K562 (cell line): ENCODE data around the gene LHX3. TPM values are rescaled to one million over a fixed set of nuclear protein-coding genes. Genes with fewer than 3 reads are reported as not detected.

Experiments
- ATAC-seq: fragments of 200-7000 bp; cut with Tn5 transposase; 3 replicates; pipeline ENCODE4 v1.9.1; 2020; ENCODE audit warnings: moderate library complexity
- BruUV-seq: library from RNA; stranded (reverse); fragments of 400-500 nt; replicated peaks from 2 replicates; lab custom pipeline; 2021; lab: Mats Ljungman, UMichigan
- CTCF ChIA-PET: fragments of 300-600 bp; formaldehyde crosslinking; extraction: SDS; loops from one replicate; lab custom pipeline; 2021; ENCODE audit warnings: low intra/inter-chr PET ratio; lab: Yijun Ruan, JAX
- POLR2A ChIA-PET: fragments of 300-600, 350-650 bp; sonication (Branson Sonifier 250); formaldehyde crosslinking; extraction: SDS; loops from one replicate; lab custom pipeline; 2021; ENCODE audit warnings: antibody characterized with exemption, inconsistent platforms; lab: Yijun Ruan, JAX
- DNase-seq, 4 experiments: peaks; one replicate each; pipeline versions ENCODE4 v3.0.0 to v3.0.0-alpha.2; 2011 to 2018; ENCODE audit warnings: low spot score in 3 of 4, mixed read lengths in 3 of 4; ENCODE audit errors: extremely low read depth in 1 of 4
- FAIRE-seq: peaks from 2 replicates; lab custom pipeline; 2011; peaks lifted over from hg19 to GRCh38; lab: Jason Lieb, UNC
- H2AFZ ChIP-seq: 2 replicates; pipeline ENCODE4 v1.6.0; 2011; ENCODE audit warnings: low read depth, low read length, control low read depth, inconsistent platforms
- H3K27ac ChIP-seq: fragments of 200-600 bp; 3 replicates; pipeline ENCODE4 v1.8.0; 2011; ENCODE audit warnings: low read depth, mild to moderate bottlenecking, control low read depth, inconsistent platforms, low read length, moderate library complexity, mixed read lengths; ENCODE audit errors: extremely low read depth
- H3K27me3 ChIP-seq, 2 experiments: fragments of 300-600 bp in 1 of 2; 2 replicates in 1 of 2; 3 replicates in 1 of 2; pipeline versions ENCODE4 v1.6.0 to v1.8.0; 2011; ENCODE audit warnings: inconsistent platforms in 2 of 2, low read length in 2 of 2, mild to moderate bottlenecking in 1 of 2, mixed read lengths in 1 of 2, moderate library complexity in 1 of 2; ENCODE audit not compliant: control insufficient read depth in 2 of 2, insufficient read depth in 2 of 2
- H3K36me3 ChIP-seq: fragments of 300-600 bp; 3 replicates; pipeline ENCODE4 v1.8.0; 2011; ENCODE audit warnings: mild to moderate bottlenecking, low read length, inconsistent platforms; ENCODE audit not compliant: control insufficient read depth, insufficient read depth
- H3K4me1 ChIP-seq, 2 experiments: fragments of 200-600 bp in 1 of 2; replicated peaks in 1 of 2; 2 replicates in 1 of 2; 3 replicates in 1 of 2; pipeline versions ENCODE4 v1.5.1 to v1.8.0; 2011; ENCODE audit warnings: inconsistent platforms in 2 of 2, low read length in 2 of 2, mild to moderate bottlenecking in 1 of 2, mixed read lengths in 1 of 2, moderate library complexity in 1 of 2; ENCODE audit not compliant: control insufficient read depth in 2 of 2, insufficient read depth in 2 of 2
- H3K4me2 ChIP-seq: 2 replicates; pipeline ENCODE4 v1.6.1; 2011; ENCODE audit warnings: low read length, control low read depth, inconsistent platforms, mixed read lengths; ENCODE audit not compliant: insufficient read depth
- H3K4me3 ChIP-seq: fragments of 200-600 bp; sonication (generic), shearing (Covaris generic); 2 replicates; pipeline ENCODE4 v1.5.1; 2016; ENCODE audit warnings: control low read depth, inconsistent platforms
- H3K79me2 ChIP-seq: fragments of 200-600 bp; 3 replicates; pipeline ENCODE4 v1.8.0; 2011; ENCODE audit warnings: low read length, inconsistent platforms; ENCODE audit not compliant: control insufficient read depth, insufficient read depth
- H3K9ac ChIP-seq, 2 experiments: 2 replicates each; pipeline versions ENCODE4 v1.6.0 to v1.6.1; 2011; ENCODE audit warnings: low read depth in 2 of 2, low read length in 2 of 2, control low read depth in 1 of 2, inconsistent platforms in 1 of 2, mild to moderate bottlenecking in 1 of 2, mixed read lengths in 1 of 2; ENCODE audit not compliant: insufficient read depth in 1 of 2
- H3K9me1 ChIP-seq: one replicate; pipeline ENCODE4 v1.6.0; 2011; ENCODE audit warnings: inconsistent platforms, mild to moderate bottlenecking, low read length, moderate library complexity; ENCODE audit not compliant: control insufficient read depth, insufficient read depth
- H3K9me3 ChIP-seq: replicated peaks from 2 replicates; pipeline ENCODE4 v1.5.1; 2011; ENCODE audit warnings: low read depth, low read length, inconsistent platforms; ENCODE audit not compliant: control insufficient read depth, insufficient read depth
- H4K20me1 ChIP-seq: replicated peaks from 2 replicates; pipeline ENCODE4 v1.6.1; 2011; ENCODE audit warnings: low read length, inconsistent platforms, mixed read lengths; ENCODE audit not compliant: control insufficient read depth, insufficient read depth
- BRD4 ChIP-seq: fragments of 200-600 bp; sonication (generic); IDR thresholded peaks from 2 replicates; pipeline ENCODE4 v1.6.1; 2017; ENCODE audit warnings: inconsistent platforms
- MEIS2 ChIP-seq: fragments of 450-650 bp; IDR thresholded peaks from 2 replicates; pipeline ENCODE4 v1.6.1; 2014; ENCODE audit warnings: mild to moderate bottlenecking; ENCODE audit not compliant: partially characterized antibody
- NR2C1 ChIP-seq, 2 experiments: fragments of 450-650 bp; IDR thresholded peaks; 2 replicates each; pipeline ENCODE4 v1.6.1; 2017; ENCODE audit warnings: mild to moderate bottlenecking in 2 of 2, antibody characterized with exemption in 1 of 2, inconsistent platforms in 1 of 2, missing compliant biosample characterization in 1 of 2, missing genetic modification characterization in 1 of 2
- RBM17 ChIP-seq: fragments of 200-400 bp; formaldehyde crosslinking; IDR thresholded peaks from 2 replicates; pipeline ENCODE4 v1.6.1; 2017; ENCODE audit warnings: low read depth, mild to moderate bottlenecking, low read length, borderline replicate concordance
- whole genome bisulfite sequencing: fragments of 100-300 bp; shearing (Covaris generic); methylation state at CpG from one replicate; pipeline ENCODE4 v1.1.6; 2016; ENCODE audit warnings: low coverage, mixed read lengths; ENCODE audit not compliant: insufficient coverage; ENCODE audit errors: missing lambda C conversion rate; 5-methylcytosine and 5-hydroxymethylcytosine counted together
- in situ Hi-C: fragments of 300-500 bp; cut with MboI; formaldehyde crosslinking; loops from 4 replicates; pipeline ENCODE4 v1.15.0; 2018; ENCODE audit warnings: inconsistent platforms, mixed read lengths
- intact Hi-C: fragments of 100-400 bp; cut with micrococcal nuclease; formaldehyde crosslinking; loops from 2 replicates; pipeline ENCODE4 v1.14.2; 2022
- polyA plus RNA-seq, 8 experiments: library from polyadenylated mRNA; depleted of rRNA in 4 of 8; stranded (reverse) in 5 of 8; unstranded in 3 of 8; fragments of >200 nt; fragmentation: Nextera tagmentation in 2 of 8; fragmentation: Illumina TruSeq in 1 of 8; extraction: Ambion mirVana in 2 of 8; extraction: Trizol in 1 of 8; gene quantifications; 2 replicates each; pipeline versions ENCODE4 v1.2.1 to v1.2.3, GENCODE V29; 2011 to 2014; ENCODE audit warnings: inconsistent platforms in 1 of 8, missing spikeins in 1 of 8
- total RNA-seq, 7 experiments: library from RNA; depleted of rRNA in 6 of 7; stranded (reverse); fragments of >200 nt in 6 of 7; fragmentation: Illumina TruSeq in 2 of 7; extraction: Trizol in 2 of 7; gene quantifications; 2 replicates each; pipeline versions ENCODE4 v1.2.1 to v1.2.3, GENCODE V29; 2011 to 2021; ENCODE audit warnings: low replicate concordance in 1 of 7
- TF ChIP-seq, protein P1 (sequence below): sonication (generic); formaldehyde crosslinking; IDR thresholded peaks from 2 replicates; pipeline ENCODE4 v1.8.1; 2023; ENCODE audit warnings: mild to moderate bottlenecking, missing genetic modification reagents
- TF ChIP-seq, protein P2 (sequence below): fragments of 450-650 bp; IDR thresholded peaks from 2 replicates; pipeline ENCODE4 v1.6.1; 2018; ENCODE audit warnings: mild to moderate bottlenecking, low read depth; ENCODE audit not compliant: partially characterized antibody

Gene LHX3
- total and polyA plus RNA-seq, 9 of the 15 experiments (the other 6 are each of a cell fraction or from before 2014, with no cell fraction given), result 0.09 TPM; not detected in 8

DNA sequence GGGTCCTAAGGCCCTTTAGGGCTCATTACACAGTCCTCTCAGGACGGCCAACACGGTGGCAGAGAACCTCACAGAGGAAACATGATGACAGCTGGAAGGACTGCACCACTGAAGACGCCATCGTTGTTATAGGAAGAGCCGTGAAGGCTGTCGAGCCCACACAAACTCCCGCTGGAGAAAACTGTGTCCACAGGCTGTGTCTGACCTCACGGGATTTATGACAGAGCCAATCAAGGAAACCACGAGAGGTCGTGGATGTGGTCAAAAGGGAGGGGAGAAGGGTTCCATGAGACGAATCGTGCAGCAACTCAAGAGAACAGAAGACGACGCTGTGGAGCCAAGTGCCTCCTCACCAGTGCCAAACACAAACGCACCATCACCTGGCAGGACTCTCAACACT lies 28.5 kb upstream of the LHX3 start:
- in situ Hi-C loops, result no loop called here
- 68% methylated on average over 13 of the region's 15 CpGs for WGBS
- H3K27me3 ChIP-seq, result no peaks in the 10 kb centered on the region
- DNase-seq, result no peak
- intact Hi-C loops, result no loop called here
- no TSS peak for BruUV-seq
- no peak overlapping the region for H3K4me3 ChIP-seq
- TF ChIP-seq MEIS2, result peak; percentile 42
- TF ChIP-seq RBM17, result no peak
- TF ChIP-seq BRD4, result no peak
- TF ChIP-seq, protein P1, sequence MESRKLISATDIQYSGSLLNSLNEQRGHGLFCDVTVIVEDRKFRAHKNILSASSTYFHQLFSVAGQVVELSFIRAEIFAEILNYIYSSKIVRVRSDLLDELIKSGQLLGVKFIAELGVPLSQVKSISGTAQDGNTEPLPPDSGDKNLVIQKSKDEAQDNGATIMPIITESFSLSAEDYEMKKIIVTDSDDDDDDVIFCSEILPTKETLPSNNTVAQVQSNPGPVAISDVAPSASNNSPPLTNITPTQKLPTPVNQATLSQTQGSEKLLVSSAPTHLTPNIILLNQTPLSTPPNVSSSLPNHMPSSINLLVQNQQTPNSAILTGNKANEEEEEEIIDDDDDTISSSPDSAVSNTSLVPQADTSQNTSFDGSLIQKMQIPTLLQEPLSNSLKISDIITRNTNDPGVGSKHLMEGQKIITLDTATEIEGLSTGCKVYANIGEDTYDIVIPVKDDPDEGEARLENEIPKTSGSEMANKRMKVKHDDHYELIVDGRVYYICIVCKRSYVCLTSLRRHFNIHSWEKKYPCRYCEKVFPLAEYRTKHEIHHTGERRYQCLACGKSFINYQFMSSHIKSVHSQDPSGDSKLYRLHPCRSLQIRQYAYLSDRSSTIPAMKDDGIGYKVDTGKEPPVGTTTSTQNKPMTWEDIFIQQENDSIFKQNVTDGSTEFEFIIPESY (CRISPR knock-in tag), result no peak
- TF ChIP-seq, protein P2, sequence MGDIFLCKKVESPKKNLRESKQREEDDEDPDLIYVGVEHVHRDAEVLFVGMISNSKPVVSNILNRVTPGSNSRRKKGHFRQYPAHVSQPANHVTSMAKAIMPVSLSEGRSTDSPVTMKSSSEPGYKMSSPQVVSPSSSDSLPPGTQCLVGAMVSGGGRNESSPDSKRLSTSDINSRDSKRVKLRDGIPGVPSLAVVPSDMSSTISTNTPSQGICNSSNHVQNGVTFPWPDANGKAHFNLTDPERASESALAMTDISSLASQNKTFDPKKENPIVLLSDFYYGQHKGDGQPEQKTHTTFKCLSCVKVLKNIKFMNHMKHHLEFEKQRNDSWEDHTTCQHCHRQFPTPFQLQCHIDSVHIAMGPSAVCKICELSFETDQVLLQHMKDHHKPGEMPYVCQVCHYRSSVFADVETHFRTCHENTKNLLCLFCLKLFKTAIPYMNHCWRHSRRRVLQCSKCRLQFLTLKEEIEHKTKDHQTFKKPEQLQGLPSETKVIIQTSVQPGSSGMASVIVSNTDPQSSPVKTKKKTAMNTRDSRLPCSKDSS, result no peak
- TF ChIP-seq NR2C1 (IDR thresholded peaks at IDR 0.05), result no peak
- TF ChIP-seq NR2C1 (tag; IDR thresholded peaks at IDR 0.05), result 0 out of 2 replicates have a peak, but pooled peaks have one; percentile 10
- TF ChIP-seq, all 486 proteins: peak for 2
- H3K36me3 ChIP-seq, result peaks cover 61% of the 10 kb centered on the region
- H4K20me1 ChIP-seq, result peaks cover 32% of the 10 kb centered on the region
- H3K9me3 ChIP-seq, result no peaks in the 10 kb centered on the region
- H3K27ac ChIP-seq, result no peak overlapping the region
- H3K9me1 ChIP-seq, result peaks cover 18% of the 10 kb centered on the region
- no peak overlapping the region for H3K9ac ChIP-seq
- peaks cover 74% of the 10 kb centered on the region for H3K79me2 ChIP-seq
- no peak overlapping the region for H3K4me2 ChIP-seq
- CTCF ChIA-PET, result no interaction called here
- peak; percentile 49 for FAIRE-seq
- peaks cover 37 to 71% of the 10 kb centered on the region in 2 experiments for H3K4me1 ChIP-seq
- POLR2A ChIA-PET, result interaction anchor here (0.8 to 0.9 kb wide), 2 partner anchors 15 to 45 kb away, joined by 3 to 4 read pairs; no protein-coding TSS in a partner anchor
- ATAC-seq, result no peak
- no peak overlapping the region for H2AFZ ChIP-seq
